A549 treated with Mapracorat at 1 μM for 4 hours (cell line): Measurements from ENCODE around the gene ECM1. TPM values are rescaled to one million over a fixed set of nuclear protein-coding genes. Genes with fewer than 3 reads are reported as not detected.

ENCODE experiments used
- total RNA-seq: library from RNA; stranded (reverse); fragments of 200-300 nt; extraction: Qiagen RNA extraction; gene quantifications from 5 replicates; pipeline ENCODE4 v1.2.3, GENCODE V29; 2022

The ECM1 gene
- 1.8 to 2.1 TPM (median 2.0 TPM) in 5 replicates for total RNA-seq

DNA sequence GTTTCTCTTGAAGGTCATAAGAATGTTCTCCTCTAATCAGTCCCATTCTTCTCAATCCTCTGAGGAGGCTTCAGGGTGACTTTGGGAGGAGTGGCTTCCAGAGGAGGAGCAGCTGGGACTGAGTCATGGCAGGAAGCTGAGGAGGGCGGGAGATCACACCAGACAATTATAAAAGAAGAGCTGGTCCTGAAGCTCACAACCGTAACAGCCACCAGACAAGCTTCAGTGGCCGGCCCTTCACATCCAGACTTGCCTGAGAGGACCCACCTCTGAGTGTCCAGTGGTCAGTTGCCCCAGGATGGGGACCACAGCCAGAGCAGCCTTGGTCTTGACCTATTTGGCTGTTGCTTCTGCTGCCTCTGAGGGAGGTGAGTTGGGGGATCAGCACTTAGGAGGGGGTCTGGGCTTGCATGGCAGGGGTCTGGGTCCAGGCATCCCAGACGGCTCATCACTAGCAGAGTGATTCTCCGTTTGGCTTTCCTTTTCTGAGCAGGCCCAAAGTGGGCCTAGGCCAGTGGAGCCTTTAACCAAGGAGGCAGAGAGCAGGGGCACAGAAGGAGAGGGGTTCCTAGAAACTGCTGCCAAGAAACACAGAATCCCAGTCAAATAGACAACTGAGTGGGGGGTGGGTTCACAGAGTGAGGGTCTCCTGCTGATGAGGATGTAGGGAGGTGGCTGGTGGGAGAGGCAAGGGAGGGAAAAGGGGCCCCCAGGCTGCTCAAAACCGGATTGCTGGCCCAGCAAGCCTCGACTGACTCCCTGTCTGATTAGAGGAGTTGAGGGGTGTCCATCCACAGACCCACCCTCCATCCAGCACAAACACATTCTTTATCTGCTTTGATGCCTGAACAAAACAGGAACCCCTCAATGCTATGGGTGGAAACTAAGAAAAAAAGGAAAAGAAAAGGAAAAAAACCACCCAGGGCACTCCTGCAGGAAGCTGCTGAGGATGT lies at the start of gene ECM1:
Gene ECM1, plus strand, starts transcription at position 198 of the 953 bp plus-strand sequence. Its CDS starts 101 bp downstream, at position 299.

DNA sequence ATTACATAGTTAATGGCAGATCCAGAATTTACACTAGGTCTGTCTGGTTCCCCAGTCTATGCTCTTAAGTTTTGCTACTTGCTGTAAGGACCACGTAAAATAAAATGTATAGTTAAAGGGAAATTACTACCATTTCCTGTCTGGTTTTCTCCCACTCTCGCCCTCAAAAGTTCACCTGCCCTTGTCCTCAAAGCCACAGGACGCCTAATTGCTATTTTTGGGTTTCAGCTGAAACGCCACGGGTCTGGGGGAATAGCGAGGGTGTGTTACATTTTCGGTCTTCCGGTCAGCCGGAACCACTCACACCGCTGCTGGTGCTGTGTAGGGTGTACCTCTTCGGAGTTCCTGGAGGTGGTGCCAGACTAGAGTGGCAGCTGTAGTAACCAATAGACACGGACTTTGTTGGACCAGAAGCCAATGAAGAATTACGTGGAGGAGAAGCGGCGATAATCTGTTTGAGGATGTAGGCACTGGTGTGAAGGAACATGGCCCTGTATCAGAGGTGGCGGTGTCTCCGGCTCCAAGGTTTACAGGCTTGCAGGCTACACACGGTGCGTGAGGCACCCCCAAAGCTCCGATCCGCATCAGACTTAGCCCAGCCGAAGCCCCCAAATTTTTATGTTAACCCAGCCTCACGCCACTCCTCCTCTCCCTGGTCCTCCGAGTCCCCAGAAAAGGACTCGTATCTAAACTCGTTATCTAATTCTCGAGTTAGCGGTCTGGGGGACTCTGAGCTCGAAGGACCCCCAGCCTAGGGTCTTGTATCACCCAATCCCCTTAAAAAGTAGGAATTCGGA lies 20.7 kb upstream of the ECM1 start, which contains the start of gene TARS2:
Gene TARS2, plus strand, starts transcription at position 454 of the 797 bp plus-strand sequence. Its CDS starts 32 bp downstream, at position 486.

GRCh38 chr1:150515328-150516049 lies 7.6 kb downstream of the ECM1 start, which contains the start of gene FALEC:
Gene FALEC, plus strand, starts transcription at chr1:150515752.

GRCh38 chr1:150548632-150549495 lies 41.0 kb downstream of the ECM1 start, which contains the start of gene ADAMTSL4:
Gene ADAMTSL4, plus strand, starts transcription at chr1:150549408. Its CDS starts 2,881 bp downstream, at chr1:150552289.

Other genes with a start within 250 kb of the ECM1 start
- 128 to 148 TPM (median 139 TPM) in 5 replicates for gene APH1A, start 239.1 kb upstream of the ECM1 start, total RNA-seq
- 0.24 to 1.1 TPM (median 0.61 TPM) in 4 of 5 replicates, not detected in the other for gene C1orf54, start 235.3 kb upstream of the ECM1 start, total RNA-seq
- gene CIART, start 225.6 kb upstream of the ECM1 start, total RNA-seq, result 1.5 to 3.1 TPM (median 1.7 TPM) in 5 replicates
- 83.1 to 92.1 TPM (median 85.9 TPM) in 5 replicates for gene MRPS21, start 214.2 kb upstream of the ECM1 start, total RNA-seq
- 49.0 to 58.7 TPM (median 55.8 TPM) in 5 replicates for gene PRPF3, start 186.6 kb upstream of the ECM1 start, total RNA-seq
- 11.6 to 14.2 TPM (median 13.6 TPM) in 5 replicates for gene RPRD2, start 144.0 kb upstream of the ECM1 start, total RNA-seq
- 19.2 to 22.0 TPM (median 20.3 TPM) in 5 replicates for gene TARS2, start 20.7 kb upstream of the ECM1 start, total RNA-seq
- 0.29 TPM in 1 of 5 replicates, not detected in the others for gene FALEC, start 7.6 kb downstream of the ECM1 start, total RNA-seq
- 4.3 to 8.1 TPM (median 6.8 TPM) in 5 replicates for gene ADAMTSL4, start 41.3 kb downstream of the ECM1 start, total RNA-seq
- gene MCL1, start 71.5 kb downstream of the ECM1 start, total RNA-seq, result 220 to 303 TPM (median 284 TPM) in 5 replicates
- 133 to 151 TPM (median 137 TPM) in 5 replicates for gene ENSA, start 121.5 kb downstream of the ECM1 start, total RNA-seq
- 12.7 to 16.7 TPM (median 15.3 TPM) in 5 replicates for gene GOLPH3L, start 189.0 kb downstream of the ECM1 start, total RNA-seq
- gene HORMAD1, start 212.8 kb downstream of the ECM1 start, total RNA-seq, result 7.2 to 10.0 TPM (median 7.5 TPM) in 5 replicates